BLaER1 treated with 17β-estradiol and CSF1 and Interleukin-3, amounts not matched to agents 10 nM and 100 nM (cell line): ENCODE data around the gene HCFC2.

ENCODE experiments used
- H3K27ac ChIP-seq, 11 experiments: shearing (Covaris generic); formaldehyde crosslinking; 2 replicates each; pipeline ENCODE4 v1.8.1; 2022
- H3K27me3 ChIP-seq, 11 experiments: shearing (Covaris generic); formaldehyde crosslinking; 2 replicates each; pipeline ENCODE4 v1.8.1; 2022
- H3K36me3 ChIP-seq, 11 experiments: shearing (Covaris generic); formaldehyde crosslinking; 2 replicates each; pipeline ENCODE4 v1.8.1; 2022
- H3K4me1 ChIP-seq, 10 experiments: shearing (Covaris generic); formaldehyde crosslinking; 2 replicates each; pipeline ENCODE4 v1.8.1; 2022
- H3K4me2 ChIP-seq, 11 experiments: shearing (Covaris generic); formaldehyde crosslinking; 2 replicates each; pipeline ENCODE4 v1.8.1; 2022
- H3K4me3 ChIP-seq, 10 experiments: shearing (Covaris generic); formaldehyde crosslinking; 2 replicates each; pipeline ENCODE4 v1.8.1; 2022
- H3K9ac ChIP-seq, 11 experiments: shearing (Covaris generic); formaldehyde crosslinking; 2 replicates each; pipeline ENCODE4 v1.8.1; 2022
- H3K9me3 ChIP-seq, 11 experiments: shearing (Covaris generic); formaldehyde crosslinking; replicated peaks in 1 of 11; 2 replicates each; pipeline ENCODE4 v1.8.1; 2022
- H4K20me1 ChIP-seq, 11 experiments: shearing (Covaris generic); formaldehyde crosslinking; 2 replicates each; pipeline ENCODE4 v1.8.1; 2022
- Cebpa-rat ChIP-seq, 11 experiments: shearing (Covaris generic); IDR thresholded peaks; 2 replicates each; pipeline ENCODE4 v1.8.1; 2022

The HCFC2 gene

GRCh38 chr12:104055686-104056388 is 8.5 kb upstream of the HCFC2 start:
- Histone ChIP-seq H3K4me1 (peaks cover 0 to 15% (median 0%) of the 10 kb centered on the region in 10 experiments; a peak in 7 of 20 replicates), H3K36me3 (no peaks in the 10 kb centered on the region), H3K9ac (no peak overlapping the region), H3K4me3 (no peak overlapping the region), H3K4me2 (no peak overlapping the region), H3K9me3 (no peaks in the 10 kb centered on the region), H3K27ac (no peak overlapping the region), H4K20me1 (no peaks in the 10 kb centered on the region), H3K27me3 (0 out of 22 replicates have a peak, but pooled peaks cover 0 to under 1% (median 0%) of the 10 kb centered on the region in 11 experiments)
- TF ChIP-seq Cebpa-rat (IDR thresholded peaks at IDR 0.05): no peak

DNA sequence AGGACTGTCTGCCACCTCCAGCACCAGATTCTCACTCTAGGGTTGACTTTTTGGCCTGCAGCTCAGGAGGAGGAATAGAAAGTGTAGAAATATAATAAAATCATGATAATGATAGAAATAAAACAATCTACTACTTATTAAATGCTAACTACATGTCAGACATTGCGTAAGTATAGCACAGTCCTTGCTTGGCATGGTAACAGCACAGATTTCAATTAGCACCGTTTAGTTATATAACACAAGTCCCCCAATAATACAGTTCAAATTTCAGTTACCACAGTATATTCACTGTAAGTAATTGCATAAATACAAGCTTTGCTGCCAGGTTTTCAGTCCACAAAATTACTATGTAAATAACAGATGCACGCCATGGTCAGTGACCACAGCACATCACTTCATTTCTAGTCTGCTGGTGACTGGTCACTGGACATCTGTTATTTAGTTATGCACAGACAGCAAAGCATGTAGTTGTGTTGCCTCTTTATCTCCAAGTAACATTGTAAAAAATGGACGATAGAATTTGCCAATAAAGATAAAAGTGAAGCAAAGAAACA is 7.8 kb upstream of the HCFC2 start:
- TF ChIP-seq Cebpa-rat (IDR thresholded peaks at IDR 0.05): no peak
- H3K27ac ChIP-seq: no peak overlapping the region

GRCh38 chr12:104057771-104058197 is 6.5 kb upstream of the HCFC2 start:
- Histone ChIP-seq H3K27ac (no peak overlapping the region), H3K9ac (no peak overlapping the region), H3K4me3 (no peak overlapping the region), H3K4me1 (peaks cover 0 to 15% (median 0%) of the 10 kb centered on the region in 10 experiments; a peak in 7 of 20 replicates), H3K36me3 (no peaks in the 10 kb centered on the region), H3K9me3 (no peaks in the 10 kb centered on the region), H3K27me3 (no peaks in the 10 kb centered on the region), H3K4me2 (no peak overlapping the region), H4K20me1 (no peaks in the 10 kb centered on the region)
- no peak for TF ChIP-seq Cebpa-rat (IDR thresholded peaks at IDR 0.05)

More for the DNA sequence above, 7.8 kb upstream of the HCFC2 start:
- H3K9me3 ChIP-seq: no peaks in the 10 kb centered on the region
- H3K9ac ChIP-seq: no peak overlapping the region
- H3K36me3 ChIP-seq: no peaks in the 10 kb centered on the region
- no peak overlapping the region for H3K4me3 ChIP-seq
- H4K20me1 ChIP-seq: no peaks in the 10 kb centered on the region
- H3K4me1 ChIP-seq: peaks cover 0 to 15% (median 0%) of the 10 kb centered on the region in 10 experiments; a peak in 7 of 20 replicates
- no peak overlapping the region for H3K4me2 ChIP-seq
- no peaks in the 10 kb centered on the region for H3K27me3 ChIP-seq

DNA sequence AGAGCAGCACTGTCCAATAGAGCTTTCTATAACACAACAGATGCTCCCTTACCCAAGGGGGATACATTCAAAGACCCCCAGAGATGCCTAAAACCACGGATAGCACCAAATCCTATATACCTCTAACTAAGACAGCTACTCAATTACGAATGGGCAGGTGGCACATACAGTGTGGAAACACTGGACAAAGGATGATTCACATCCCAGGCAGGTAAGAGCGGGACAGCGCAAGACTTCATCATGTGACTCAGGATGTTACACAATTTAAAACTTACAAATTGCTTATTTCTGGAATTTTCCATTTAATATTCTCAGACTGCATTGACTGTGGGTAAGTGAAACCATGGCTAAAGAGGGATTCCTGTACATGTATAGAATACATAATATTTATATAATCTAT is 5.5 kb upstream of the HCFC2 start:
- H3K27ac ChIP-seq: no peak overlapping the region
- no peak for TF ChIP-seq Cebpa-rat (IDR thresholded peaks at IDR 0.05)
- peaks cover 6 to 23% (median 7%) of the 10 kb centered on the region in 10 experiments; a peak in 17 of 20 replicates for H3K4me1 ChIP-seq
- no peaks in the 10 kb centered on the region for H3K27me3 ChIP-seq
- H3K9ac ChIP-seq: no peak overlapping the region
- H3K4me2 ChIP-seq: no peak overlapping the region
- H3K4me3 ChIP-seq: no peak overlapping the region
- no peaks in the 10 kb centered on the region for H4K20me1 ChIP-seq
- no peaks in the 10 kb centered on the region for H3K9me3 ChIP-seq
- no peaks in the 10 kb centered on the region for H3K36me3 ChIP-seq

- H3K4me1 ChIP-seq: peaks cover 6 to 23% (median 7%) of the 10 kb centered on the region in 10 experiments; a peak in 19 of 20 replicates
- H3K27me3 ChIP-seq: no peaks in the 10 kb centered on the region
- TF ChIP-seq Cebpa-rat (IDR thresholded peaks at IDR 0.05): no peak
- no peaks in the 10 kb centered on the region for H3K9me3 ChIP-seq
- H3K27ac ChIP-seq: no peak overlapping the region
- H3K4me2 ChIP-seq: peak overlapping the region in 4 of 11 experiments; percentile 5 to 48 (median 34); a peak in 6 of 22 replicates
- no peaks in the 10 kb centered on the region for H3K36me3 ChIP-seq
- no peak overlapping the region for H3K9ac ChIP-seq
- H3K4me3 ChIP-seq: no peak overlapping the region
- H4K20me1 ChIP-seq: peaks cover 0 to under 1% (median 0%) of the 10 kb centered on the region in 11 experiments; a peak in 1 of 22 replicates
Measured at GRCh38 chr12:104059963-104060362, 4.4 kb upstream of the HCFC2 start.

GRCh38 chr12:104060791-104061190 is 3.5 kb upstream of the HCFC2 start:
- no peak overlapping the region for H3K4me3 ChIP-seq
- TF ChIP-seq Cebpa-rat (IDR thresholded peaks at IDR 0.05): no peak
- H3K4me2 ChIP-seq: no peak overlapping the region
- H3K9ac ChIP-seq: no peak overlapping the region
- peaks cover 15 to 29% (median 16%) of the 10 kb centered on the region in 10 experiments for H3K4me1 ChIP-seq
- no peak overlapping the region for H3K27ac ChIP-seq
- H3K9me3 ChIP-seq: no peaks in the 10 kb centered on the region
- no peaks in the 10 kb centered on the region for H3K27me3 ChIP-seq
- no peaks in the 10 kb centered on the region for H3K36me3 ChIP-seq
- peaks cover 0 to 9% (median 0%) of the 10 kb centered on the region in 11 experiments; a peak in 3 of 22 replicates for H4K20me1 ChIP-seq

GRCh38 chr12:104063712-104064030 is 660 bp upstream of the HCFC2 start:
- Histone ChIP-seq H3K9me3 (no peaks in the 10 kb centered on the region), H3K27me3 (no peaks in the 10 kb centered on the region), H3K4me1 (peaks cover 18 to 33% (median 19%) of the 10 kb centered on the region in 10 experiments), H3K9ac (peak overlapping the region; percentile 82 to 93 (median 87)), H3K4me2 (peak overlapping the region; percentile 74 to 99 (median 90)), H3K36me3 (peaks cover 3 to 24% (median 17%) of the 10 kb centered on the region in 11 experiments; a peak in 19 of 22 replicates), H3K4me3 (peak overlapping the region; percentile 84 to 99 (median 96)), H3K27ac (peak overlapping the region; percentile 64 to 85 (median 77); a peak in 21 of 22 replicates), H4K20me1 (peaks cover 0 to 10% (median 0%) of the 10 kb centered on the region in 11 experiments; a peak in 3 of 22 replicates)
- no peak for TF ChIP-seq Cebpa-rat (IDR thresholded peaks at IDR 0.05)

- Histone ChIP-seq H3K27ac (peak overlapping the region; percentile 64 to 85 (median 77)), H3K36me3 (peaks cover 11 to 36% (median 23%) of the 10 kb centered on the region in 11 experiments; a peak in 19 of 22 replicates), H3K9ac (peak overlapping the region; percentile 82 to 93 (median 87)), H3K9me3 (no peaks in the 10 kb centered on the region), H3K4me2 (peak overlapping the region; percentile 90 to 99 (median 96)), H3K27me3 (no peaks in the 10 kb centered on the region), H3K4me1 (peaks cover 18 to 26% (median 19%) of the 10 kb centered on the region in 10 experiments), H4K20me1 (peaks cover 0 to 10% (median 0%) of the 10 kb centered on the region in 11 experiments; a peak in 3 of 22 replicates), H3K4me3 (peak overlapping the region; percentile 84 to 99 (median 96))
- TF ChIP-seq Cebpa-rat (IDR thresholded peaks at IDR 0.05): no peak
Measured at GRCh38 chr12:104064842-104065427, 604 bp downstream of the HCFC2 start.

GRCh38 chr12:104072099-104072498 is 7.8 kb downstream of the HCFC2 start:
- Histone ChIP-seq H3K36me3 (peaks cover 32 to 83% (median 56%) of the 10 kb centered on the region in 11 experiments), H3K4me1 (no peaks in the 10 kb centered on the region), H3K9me3 (no peaks in the 10 kb centered on the region), H3K27me3 (no peaks in the 10 kb centered on the region), H3K4me3 (no peak overlapping the region), H3K27ac (no peak overlapping the region), H4K20me1 (peaks cover 0 to 3% (median 0%) of the 10 kb centered on the region in 11 experiments; a peak in 2 of 22 replicates), H3K9ac (no peak overlapping the region), H3K4me2 (no peak overlapping the region)
- TF ChIP-seq Cebpa-rat (IDR thresholded peaks at IDR 0.05): no peak
